GM23338 (cell line): ENCODE results near the gene TMPRSS6. TPM values are rescaled to one million over a fixed set of nuclear protein-coding genes. Genes with fewer than 3 reads are reported as not detected.

ENCODE experiments used
- polyA plus RNA-seq: library from polyadenylated mRNA; unstranded; fragments of >200 nt; fragmentation: Nextera tagmentation; extraction: Ambion mirVana; gene quantifications from 2 replicates; pipeline ENCODE4 v1.2.1, GENCODE V29; 2016
- total RNA-seq: library from RNA; depleted of rRNA; stranded (reverse); fragments of >200 nt; shearing (Covaris generic); gene quantifications from 2 replicates; pipeline ENCODE4 v1.2.3, GENCODE V29; 2014; rRNA removed

TMPRSS6 gene
- total and polyA plus RNA-seq, 2 experiments from 2014 or later = 0.13 TPM; not detected in 1

Other genes with a start within 250 kb of the TMPRSS6 start
- gene NCF4, start 248.7 kb downstream of the TMPRSS6 start, total RNA-seq = not detected in 2 replicates
- not detected in 2 replicates for gene NCF4, start 248.7 kb downstream of the TMPRSS6 start, polyA plus RNA-seq
- not detected in 2 replicates for gene CSF2RB, start 196.1 kb downstream of the TMPRSS6 start, total RNA-seq
- not detected in 2 replicates for gene CSF2RB, start 196.1 kb downstream of the TMPRSS6 start, polyA plus RNA-seq
- 32.4 and 32.7 TPM in 2 replicates for gene TST, start 90.3 kb downstream of the TMPRSS6 start, total RNA-seq
- 14.6 and 16.3 TPM in 2 replicates for gene TST, start 90.3 kb downstream of the TMPRSS6 start, polyA plus RNA-seq
- gene MPST, start 90.0 kb downstream of the TMPRSS6 start, total RNA-seq = 121 and 158 TPM in 2 replicates
- gene MPST, start 90.0 kb downstream of the TMPRSS6 start, polyA plus RNA-seq = 85.5 and 86.2 TPM in 2 replicates
- 26.9 and 35.0 TPM in 2 replicates for gene KCTD17, start 58.0 kb downstream of the TMPRSS6 start, total RNA-seq
- 21.2 and 25.1 TPM in 2 replicates for gene KCTD17, start 58.0 kb downstream of the TMPRSS6 start, polyA plus RNA-seq
- gene IL2RB, start 40.2 kb upstream of the TMPRSS6 start, total RNA-seq = 1.0 and 4.8 TPM in 2 replicates
- 0.36 and 0.90 TPM in 2 replicates for gene IL2RB, start 40.2 kb upstream of the TMPRSS6 start, polyA plus RNA-seq
- 2.3 and 2.6 TPM in 2 replicates for gene C1QTNF6, start 78.5 kb upstream of the TMPRSS6 start, total RNA-seq
- 0.97 and 1.7 TPM in 2 replicates for gene C1QTNF6, start 78.5 kb upstream of the TMPRSS6 start, polyA plus RNA-seq
- 0.04 and 0.66 TPM in 2 replicates for gene SSTR3, start 102.8 kb upstream of the TMPRSS6 start, total RNA-seq
- gene SSTR3, start 102.8 kb upstream of the TMPRSS6 start, polyA plus RNA-seq = 0.10 TPM in 1 of 2 replicates, not detected in the other
- 2.7 and 3.8 TPM in 2 replicates for gene RAC2, start 134.6 kb upstream of the TMPRSS6 start, total RNA-seq
- 2.4 and 3.1 TPM in 2 replicates for gene RAC2, start 134.6 kb upstream of the TMPRSS6 start, polyA plus RNA-seq
- not detected in 2 replicates for gene CYTH4, start 172.8 kb upstream of the TMPRSS6 start, total RNA-seq
- not detected in 2 replicates for gene CYTH4, start 172.8 kb upstream of the TMPRSS6 start, polyA plus RNA-seq